Measurements from ENCODE around the gene CKM. TPM values are rescaled to one million over a fixed set of nuclear protein-coding genes. Genes with fewer than 3 reads are reported as not detected.

The CKM gene
- 0.42 TPM for total RNA-seq (ENCODE audit: unreplicated experiment)
- long read RNA-seq, partial matches to known transcripts, result 1 of 2 reads
- long read RNA-seq, other reads (novel, unspliced or antisense), result 0 of 2 reads

GRCh38 chr19:45322744-45323281 is at the start of gene CKM:
TSS of gene CKM (minus strand) at chr19:45322875. CDS start at chr19:45319713, 3,162 bp downstream.
- TF ChIP-seq, protein P1, sequence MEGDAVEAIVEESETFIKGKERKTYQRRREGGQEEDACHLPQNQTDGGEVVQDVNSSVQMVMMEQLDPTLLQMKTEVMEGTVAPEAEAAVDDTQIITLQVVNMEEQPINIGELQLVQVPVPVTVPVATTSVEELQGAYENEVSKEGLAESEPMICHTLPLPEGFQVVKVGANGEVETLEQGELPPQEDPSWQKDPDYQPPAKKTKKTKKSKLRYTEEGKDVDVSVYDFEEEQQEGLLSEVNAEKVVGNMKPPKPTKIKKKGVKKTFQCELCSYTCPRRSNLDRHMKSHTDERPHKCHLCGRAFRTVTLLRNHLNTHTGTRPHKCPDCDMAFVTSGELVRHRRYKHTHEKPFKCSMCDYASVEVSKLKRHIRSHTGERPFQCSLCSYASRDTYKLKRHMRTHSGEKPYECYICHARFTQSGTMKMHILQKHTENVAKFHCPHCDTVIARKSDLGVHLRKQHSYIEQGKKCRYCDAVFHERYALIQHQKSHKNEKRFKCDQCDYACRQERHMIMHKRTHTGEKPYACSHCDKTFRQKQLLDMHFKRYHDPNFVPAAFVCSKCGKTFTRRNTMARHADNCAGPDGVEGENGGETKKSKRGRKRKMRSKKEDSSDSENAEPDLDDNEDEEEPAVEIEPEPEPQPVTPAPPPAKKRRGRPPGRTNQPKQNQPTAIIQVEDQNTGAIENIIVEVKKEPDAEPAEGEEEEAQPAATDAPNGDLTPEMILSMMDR (IDR thresholded peaks at IDR 0.05; ENCODE audit: partially characterized antibody, unreplicated experiment), result no peak
- H3K9me3 Mint-ChIP-seq (ENCODE audit: unreplicated experiment), result peaks cover 1% of the 10 kb centered on the region

GRCh38 chr19:45370410-45371204 is 47.9 kb upstream of the CKM start, which contains the start of gene ERCC2:
TSS of gene ERCC2 (minus strand) at chr19:45370573. CDS start at chr19:45370540, 33 bp downstream.
- Mint-ChIP-seq H3K9me3 (ENCODE audit: unreplicated experiment) (peaks cover 2% of the 10 kb centered on the region), H3K4me1 (ENCODE audit: low read depth, unreplicated experiment) (peaks cover 3% of the 10 kb centered on the region), H3K27me3 (ENCODE audit: unreplicated experiment) (no peaks in the 10 kb centered on the region), H3K36me3 (ENCODE audit: unreplicated experiment) (no peaks in the 10 kb centered on the region), H3K27ac (ENCODE audit: unreplicated experiment) (peak within 1 kb of the TSS; percentile 94), H3K4me3 (ENCODE audit: unreplicated experiment) (peak within 1 kb of the TSS; percentile 90)
- TF ChIP-seq, protein P1 (IDR thresholded peaks at IDR 0.05; ENCODE audit: partially characterized antibody, unreplicated experiment), result no peak
- peak; percentile 100 for DNase-seq

More at GRCh38 chr19:45322744-45323281, at the start of gene CKM:
- H3K4me1 Mint-ChIP-seq (ENCODE audit: low read depth, unreplicated experiment), result peaks cover 7% of the 10 kb centered on the region
- peak within 1 kb of the TSS; percentile 6 for H3K4me3 Mint-ChIP-seq (ENCODE audit: unreplicated experiment)
- peak within 1 kb of the TSS; percentile 60 for H3K27ac Mint-ChIP-seq (ENCODE audit: unreplicated experiment)
- peaks cover 9% of the 10 kb centered on the region for H3K27me3 Mint-ChIP-seq (ENCODE audit: unreplicated experiment)
- H3K36me3 Mint-ChIP-seq (ENCODE audit: unreplicated experiment), result no peaks in the 10 kb centered on the region
- DNase-seq, result no peak

GRCh38 chr19:45368737-45369340 is 46.2 kb upstream of the CKM start:
- Mint-ChIP-seq H3K27me3 (ENCODE audit: unreplicated experiment) (no peaks in the 10 kb centered on the region), H3K36me3 (ENCODE audit: unreplicated experiment) (no peaks in the 10 kb centered on the region), H3K27ac (ENCODE audit: unreplicated experiment) (no peak overlapping the region), H3K4me1 (ENCODE audit: low read depth, unreplicated experiment) (peaks cover 3% of the 10 kb centered on the region), H3K9me3 (ENCODE audit: unreplicated experiment) (peaks cover 2% of the 10 kb centered on the region), H3K4me3 (ENCODE audit: unreplicated experiment) (peak overlapping the region; percentile 59)
- TF ChIP-seq, protein P1 (IDR thresholded peaks at IDR 0.05; ENCODE audit: partially characterized antibody, unreplicated experiment), result no peak
- no peak for DNase-seq

DNA sequence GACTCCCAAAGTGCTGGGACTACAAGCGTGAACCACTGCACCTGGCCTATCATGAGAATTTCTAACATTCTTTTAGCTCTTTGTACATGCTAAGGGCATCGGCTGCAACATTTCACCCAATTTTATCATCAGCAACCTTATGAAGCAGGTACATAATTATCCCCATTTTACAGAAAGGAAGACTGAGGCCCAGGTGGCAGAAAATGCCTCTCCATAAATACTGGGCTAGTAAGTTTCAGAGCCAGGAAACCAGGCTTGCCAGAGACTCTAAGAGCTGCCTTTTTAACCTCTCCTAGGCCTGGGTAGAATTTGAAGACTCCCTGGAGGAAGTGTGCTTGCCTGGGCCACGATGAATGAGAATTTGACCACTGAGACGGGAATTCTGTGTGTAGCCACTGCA is 45.5 kb upstream of the CKM start:
- Mint-ChIP-seq H3K4me3 (ENCODE audit: unreplicated experiment) (peak overlapping the region; percentile 42), H3K9me3 (ENCODE audit: unreplicated experiment) (peaks cover 2% of the 10 kb centered on the region), H3K36me3 (ENCODE audit: unreplicated experiment) (no peaks in the 10 kb centered on the region), H3K27ac (ENCODE audit: unreplicated experiment) (no peak overlapping the region), H3K4me1 (ENCODE audit: low read depth, unreplicated experiment) (peaks cover 3% of the 10 kb centered on the region), H3K27me3 (ENCODE audit: unreplicated experiment) (no peaks in the 10 kb centered on the region)
- no peak for DNase-seq
- TF ChIP-seq, protein P1 (IDR thresholded peaks at IDR 0.05; ENCODE audit: partially characterized antibody, unreplicated experiment), result no peak
